Parathyroid adenoma (tissue), 2 donors: ENCODE measurements around the gene ZBTB49.

Experiments used
- H2AFZ ChIP-seq: fragments of 300-600 bp; sonication (generic); one replicate; pipeline ENCODE4 v1.7.0; 2017; ENCODE audit warnings: antibody characterized with exemption, mild to moderate bottlenecking
- H3K27ac ChIP-seq: fragments of 300-600 bp; sonication (generic); one replicate; pipeline ENCODE4 v1.7.0; 2017
- H3K27me3 ChIP-seq: fragments of 300-600 bp; sonication (generic); one replicate; pipeline ENCODE4 v1.7.0; 2017; ENCODE audit warnings: low read length; ENCODE audit not compliant: control insufficient read depth, insufficient read depth
- H3K36me3 ChIP-seq: fragments of 300-600 bp; sonication (generic); one replicate; pipeline ENCODE4 v1.7.0; 2017; ENCODE audit warnings: low read length; ENCODE audit not compliant: control insufficient read depth, insufficient read depth
- H3K4me1 ChIP-seq: fragments of 300-600 bp; sonication (generic); one replicate; pipeline ENCODE4 v1.7.0; 2017; ENCODE audit warnings: control low read depth
- H3K4me2 ChIP-seq: fragments of 300-600 bp; sonication (generic); one replicate; pipeline ENCODE4 v1.7.0; 2017; ENCODE audit warnings: low read length
- H3K4me3 ChIP-seq: fragments of 300-600 bp; sonication (generic); one replicate; pipeline ENCODE4 v1.7.0; 2017; ENCODE audit warnings: low read depth, low read length
- H3K79me2 ChIP-seq: fragments of 300-600 bp; sonication (generic); one replicate; pipeline ENCODE4 v1.7.0; 2017; ENCODE audit warnings: control low read depth
- H3K9ac ChIP-seq: fragments of 300-600 bp; sonication (generic); one replicate; pipeline ENCODE4 v1.7.0; 2017; ENCODE audit warnings: mild to moderate bottlenecking
- H3K9me3 ChIP-seq: fragments of 300-600 bp; sonication (generic); one replicate; pipeline ENCODE4 v1.7.0; 2017; ENCODE audit warnings: low read length; ENCODE audit not compliant: control insufficient read depth
- CTCF ChIP-seq: fragments of 300-600 bp; sonication (generic); IDR thresholded peaks from one replicate; pipeline ENCODE4 v1.7.0; 2017; ENCODE audit warnings: antibody characterized with exemption, mild to moderate bottlenecking
- donor health status: primary hyperparathyroidism.

Gene ZBTB49

GRCh38 chr4:4302001-4302400, 11.9 kb downstream of the ZBTB49 start:
- no peak overlapping the region for H2AFZ ChIP-seq
- H3K79me2 ChIP-seq: no peaks in the 10 kb centered on the region
- TF ChIP-seq CTCF: no peak
- no peak overlapping the region for H3K9ac ChIP-seq
- no peak overlapping the region for H3K4me2 ChIP-seq
- no peaks in the 10 kb centered on the region for H3K27me3 ChIP-seq
- H3K27ac ChIP-seq: no peak overlapping the region
- H3K36me3 ChIP-seq: no peaks in the 10 kb centered on the region
- no peak overlapping the region for H3K4me3 ChIP-seq
- H3K9me3 ChIP-seq: no peaks in the 10 kb centered on the region
- no peaks in the 10 kb centered on the region for H3K4me1 ChIP-seq

- TF ChIP-seq CTCF: no peak
- H3K27ac ChIP-seq: no peak overlapping the region
- H3K4me1 ChIP-seq: no peaks in the 10 kb centered on the region
- no peaks in the 10 kb centered on the region for H3K79me2 ChIP-seq
- H2AFZ ChIP-seq: no peak overlapping the region
- no peaks in the 10 kb centered on the region for H3K9me3 ChIP-seq
- H3K27me3 ChIP-seq: no peaks in the 10 kb centered on the region
- H3K4me3 ChIP-seq: no peak overlapping the region
- no peak overlapping the region for H3K4me2 ChIP-seq
- no peaks in the 10 kb centered on the region for H3K36me3 ChIP-seq
- H3K9ac ChIP-seq: no peak overlapping the region
These were observed 12.4 kb downstream of the ZBTB49 start for GRCh38 chr4:4302416-4302815.

GRCh38 chr4:4306920-4307319, 16.9 kb downstream of the ZBTB49 start:
- Histone ChIP-seq H3K4me3 (no peak overlapping the region), H3K9me3 (no peaks in the 10 kb centered on the region), H3K79me2 (no peaks in the 10 kb centered on the region), H3K4me1 (no peaks in the 10 kb centered on the region), H3K4me2 (no peak overlapping the region), H3K36me3 (no peaks in the 10 kb centered on the region), H3K27me3 (no peaks in the 10 kb centered on the region), H2AFZ (no peak overlapping the region), H3K27ac (no peak overlapping the region), H3K9ac (no peak overlapping the region)
- TF ChIP-seq CTCF: no peak

GRCh38 chr4:4308800-4309441, 18.9 kb downstream of the ZBTB49 start:
- Histone ChIP-seq H3K4me1 (no peaks in the 10 kb centered on the region), H3K4me3 (no peak overlapping the region), H3K27me3 (no peaks in the 10 kb centered on the region), H2AFZ (no peak overlapping the region), H3K9me3 (no peaks in the 10 kb centered on the region), H3K9ac (no peak overlapping the region), H3K27ac (no peak overlapping the region), H3K4me2 (no peak overlapping the region), H3K36me3 (no peaks in the 10 kb centered on the region), H3K79me2 (no peaks in the 10 kb centered on the region)
- TF ChIP-seq CTCF: no peak

- Histone ChIP-seq H3K36me3 (no peaks in the 10 kb centered on the region), H3K9ac (no peak overlapping the region), H3K79me2 (no peaks in the 10 kb centered on the region), H3K27ac (no peak overlapping the region), H3K9me3 (no peaks in the 10 kb centered on the region), H3K4me2 (no peak overlapping the region), H3K4me3 (no peak overlapping the region), H2AFZ (no peak overlapping the region), H3K4me1 (no peaks in the 10 kb centered on the region), H3K27me3 (no peaks in the 10 kb centered on the region)
- TF ChIP-seq CTCF: no peak
These were observed 21.1 kb downstream of the ZBTB49 start for GRCh38 chr4:4311193-4311592.
